Colon (tissue), 2 donors: ENCODE measurements around the gene CLASP1.
"Not testable (repeated sequence)": the region's sequence is repeated elsewhere in the genome, so short reads cannot be mapped to it uniquely, and the experiment has no call there.

Experiments
- FAIRE-seq: peaks from 2 replicates; lab custom pipeline; 2012; peaks lifted over from hg19 to GRCh38; lab: Jason Lieb, UNC
- donor health status: control.
- donor health status: control.

The CLASP1 gene

DNA sequence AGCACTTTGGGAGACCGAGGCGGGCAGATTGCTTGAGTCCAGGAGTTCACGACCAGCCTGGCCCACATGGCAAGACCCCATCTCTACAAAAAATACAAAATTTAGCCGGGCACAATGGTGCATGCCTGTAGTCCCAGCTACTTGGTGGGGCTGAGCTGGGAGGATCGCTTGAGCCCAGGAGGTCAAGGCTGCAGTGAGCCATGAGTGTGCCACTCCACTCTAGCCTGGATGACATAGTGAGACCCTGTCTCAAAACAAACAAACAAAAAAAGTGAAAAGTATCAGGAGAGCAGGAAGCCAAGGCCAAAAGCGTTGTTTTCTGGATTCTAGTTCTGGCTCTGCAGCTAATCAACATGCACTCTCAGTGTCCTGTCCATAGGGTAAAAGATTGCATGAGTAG is 10.7 kb upstream of the CLASP1 start:
- no peak for FAIRE-seq

DNA sequence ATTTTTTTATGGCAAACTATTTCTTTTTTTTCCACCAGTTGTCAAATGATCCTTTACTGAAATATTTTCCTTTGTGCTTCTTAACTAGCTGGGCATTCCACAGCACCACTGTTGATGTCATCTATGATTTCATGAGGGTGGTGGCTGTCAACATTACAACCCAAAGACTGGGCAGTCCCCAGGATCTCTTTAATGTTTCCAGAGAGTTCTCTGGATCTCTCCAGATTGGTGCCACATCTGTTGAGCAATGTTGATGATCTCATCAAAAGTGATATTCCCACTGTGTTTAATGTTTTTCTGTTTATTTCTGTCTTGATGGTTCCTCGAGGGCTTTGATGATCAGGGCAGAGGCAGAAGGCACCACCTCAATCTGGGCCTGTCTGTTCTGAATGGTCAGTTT is 9.1 kb upstream of the CLASP1 start:
- not testable (repeated sequence) for FAIRE-seq

DNA sequence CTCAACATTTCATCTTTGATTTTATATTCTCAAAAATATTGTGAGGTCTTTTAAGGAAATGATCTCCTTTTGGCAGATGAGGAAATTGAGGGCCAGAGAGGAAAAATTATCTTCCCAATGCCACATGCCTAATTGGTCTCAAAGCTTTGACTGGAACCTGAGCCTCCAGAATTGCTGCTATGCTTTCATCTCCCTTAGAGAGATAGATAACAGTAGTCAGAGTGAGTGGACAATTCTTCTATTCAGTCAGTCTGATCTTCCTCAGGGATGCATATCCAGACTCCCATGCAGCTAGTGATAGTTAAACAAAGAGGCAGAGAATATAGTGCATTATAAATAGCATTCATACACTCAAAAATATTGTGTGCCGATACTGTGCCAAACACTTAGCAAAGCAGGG is 3.8 kb upstream of the CLASP1 start:
- no peak for FAIRE-seq

DNA sequence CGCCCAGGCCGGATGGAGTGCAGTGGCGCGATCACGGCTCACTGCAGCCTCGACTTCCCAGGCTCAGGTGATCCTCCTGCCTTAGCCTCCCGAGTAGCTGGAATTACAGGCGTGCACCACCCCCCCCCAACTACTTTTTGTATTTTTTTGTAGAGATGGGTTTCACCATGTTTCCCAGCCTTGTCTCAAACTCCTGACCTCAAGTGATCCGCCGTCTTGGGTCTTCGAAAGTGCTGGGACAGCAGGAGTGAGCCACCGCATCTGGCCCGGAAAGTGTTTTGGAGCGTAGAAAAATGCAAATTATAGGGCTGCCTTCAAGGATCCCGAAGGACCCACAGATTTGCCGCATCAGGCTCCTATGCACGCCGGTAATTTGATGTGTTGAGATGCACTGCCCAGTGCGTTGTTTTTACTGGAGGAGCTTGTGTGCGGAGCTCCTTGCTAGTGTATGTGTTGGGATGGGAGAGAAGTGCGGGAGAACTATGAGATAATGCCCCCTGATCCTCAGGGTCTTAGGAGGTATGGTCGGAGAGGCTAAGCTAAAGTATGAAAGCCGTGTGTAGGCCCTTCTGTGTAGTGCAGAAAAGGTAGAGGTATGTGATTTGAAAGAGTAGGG is 1.2 kb upstream of the CLASP1 start:
- FAIRE-seq, result no peak

DNA sequence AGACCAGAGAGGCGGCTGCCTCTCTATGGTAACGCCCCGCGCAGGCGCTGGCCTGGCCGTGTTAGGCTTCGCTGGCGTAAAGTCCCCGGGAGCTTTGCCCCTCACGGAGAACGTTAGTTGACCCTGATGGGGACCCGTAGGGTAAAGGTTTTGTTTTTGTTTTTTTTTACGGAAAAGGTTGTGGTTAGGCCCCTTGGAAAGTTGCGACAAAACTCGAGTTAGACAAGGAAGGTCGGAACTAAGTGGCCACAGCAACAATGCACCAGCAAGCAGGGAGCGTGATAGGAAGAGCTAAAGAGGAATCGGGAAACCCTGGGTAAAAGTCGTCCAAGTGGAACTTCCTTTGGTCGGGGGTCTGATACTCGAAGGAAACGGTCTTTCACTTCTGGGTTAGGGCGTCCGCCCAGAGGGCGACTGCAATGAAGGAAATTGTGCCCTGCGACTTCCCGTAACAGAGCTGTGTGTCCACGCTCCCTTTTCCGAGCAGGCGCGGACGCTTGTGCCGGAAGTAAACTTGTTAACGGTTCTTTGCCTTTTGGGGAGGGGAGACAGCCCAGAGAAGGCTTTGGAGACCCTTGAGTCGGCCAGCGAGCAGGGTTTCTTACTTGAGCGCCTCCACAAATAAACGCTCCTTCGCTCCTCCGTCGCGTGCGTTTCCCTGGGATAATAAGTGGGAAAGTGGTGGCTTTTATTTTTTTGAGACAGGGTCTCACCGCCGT is 493 bp upstream of the CLASP1 start:
- FAIRE-seq, result no peak

DNA sequence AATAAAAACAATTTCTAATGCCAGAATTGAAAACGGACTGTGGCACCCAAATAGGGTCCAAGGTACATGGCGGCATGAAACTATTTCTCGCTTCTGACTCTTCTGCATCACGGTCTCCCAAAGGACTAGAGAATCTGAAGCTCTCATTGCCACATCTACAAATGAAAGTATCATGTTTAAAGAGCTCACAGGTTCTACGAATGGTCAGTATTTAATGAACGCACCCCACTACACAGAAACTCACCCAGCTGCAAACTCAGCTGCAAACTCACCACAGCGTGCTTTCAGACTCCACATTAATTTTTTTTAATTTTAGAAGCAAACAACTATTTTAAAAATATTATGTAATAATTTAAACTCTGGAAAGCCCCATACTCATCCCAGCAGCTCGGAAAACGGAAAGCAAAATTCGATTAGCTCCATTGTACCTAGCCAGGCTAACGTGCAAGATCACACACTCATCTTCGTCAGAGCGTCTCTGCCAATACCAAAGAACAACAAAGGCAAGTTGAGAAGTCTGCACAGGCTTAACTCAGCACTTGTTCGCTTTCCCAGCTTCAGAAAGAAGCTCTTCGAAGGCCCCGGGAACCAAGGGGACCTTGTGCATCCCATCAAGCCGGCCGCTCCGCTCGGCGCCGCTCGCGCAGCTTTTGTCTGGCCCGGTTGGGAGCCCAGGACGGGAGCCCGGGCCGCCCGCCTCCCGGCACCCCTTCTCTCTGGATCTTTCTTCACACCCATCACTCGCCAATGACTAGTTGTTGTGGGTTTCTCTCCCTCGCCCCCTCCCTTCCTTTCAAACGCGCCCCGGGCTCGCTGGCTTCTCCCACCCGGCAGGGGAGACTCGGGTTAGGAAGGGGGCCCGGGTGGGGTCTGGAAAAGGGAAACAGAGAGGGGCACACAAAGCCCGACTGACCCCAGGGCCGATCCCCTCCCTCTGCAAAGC is 785 bp downstream of the CLASP1 start:
- no peak for FAIRE-seq

DNA sequence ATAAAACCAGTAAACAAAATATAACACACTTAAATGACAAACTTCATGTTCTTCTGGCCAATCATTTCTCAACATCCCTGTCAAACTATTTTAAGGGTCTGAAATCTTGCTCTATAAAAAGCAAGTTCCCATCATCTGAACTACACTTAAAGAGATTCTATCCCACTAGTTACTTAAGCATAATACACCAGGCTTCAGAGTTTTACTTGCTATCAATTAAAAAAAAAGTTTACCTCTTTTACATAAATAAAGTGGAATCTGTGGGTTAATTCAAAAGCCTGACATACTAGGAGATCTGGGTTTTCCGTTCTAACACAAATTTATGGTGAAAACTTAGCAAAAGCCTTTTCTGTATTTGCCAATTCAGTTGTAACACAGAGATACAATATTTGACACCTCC is 1.9 kb downstream of the CLASP1 start:
- FAIRE-seq, result no peak

DNA sequence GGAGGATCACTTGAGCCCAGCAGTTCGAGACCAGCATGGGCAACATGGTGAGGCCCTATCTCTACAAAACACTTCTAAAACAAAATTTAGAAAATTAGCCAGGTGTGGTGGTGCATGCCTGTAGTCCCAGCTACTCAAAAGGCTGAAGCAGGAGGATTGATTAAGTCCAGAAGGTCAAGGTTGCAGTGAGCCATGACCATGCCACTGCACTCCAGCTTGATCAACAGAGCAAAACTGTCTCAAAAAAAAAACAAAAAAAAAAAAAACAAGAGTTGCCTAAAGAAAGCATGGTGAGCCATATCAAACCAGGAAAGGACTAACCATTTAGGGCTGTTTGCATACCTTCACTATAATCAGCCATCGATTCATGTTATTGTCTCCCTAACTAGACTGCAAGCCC is 4.5 kb downstream of the CLASP1 start:
- no peak for FAIRE-seq

DNA sequence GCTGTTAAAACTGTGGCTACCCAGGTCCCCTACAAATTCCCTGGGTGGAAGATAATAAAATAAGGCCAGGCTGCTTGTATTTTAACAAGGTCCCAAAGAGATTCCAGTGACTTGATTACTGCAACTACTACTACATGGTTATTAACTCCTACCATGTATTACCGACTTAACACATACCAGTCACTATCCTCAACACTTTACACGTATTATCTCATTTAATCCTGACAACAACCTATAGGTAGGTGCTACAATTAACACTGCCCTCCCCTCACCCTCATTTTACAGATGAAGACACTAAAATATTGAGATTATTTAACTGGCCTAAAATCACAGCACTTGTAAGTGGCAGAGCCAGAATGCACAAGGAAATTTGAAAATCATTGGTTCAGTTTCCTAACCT is 5.4 kb downstream of the CLASP1 start:
- no peak for FAIRE-seq

DNA sequence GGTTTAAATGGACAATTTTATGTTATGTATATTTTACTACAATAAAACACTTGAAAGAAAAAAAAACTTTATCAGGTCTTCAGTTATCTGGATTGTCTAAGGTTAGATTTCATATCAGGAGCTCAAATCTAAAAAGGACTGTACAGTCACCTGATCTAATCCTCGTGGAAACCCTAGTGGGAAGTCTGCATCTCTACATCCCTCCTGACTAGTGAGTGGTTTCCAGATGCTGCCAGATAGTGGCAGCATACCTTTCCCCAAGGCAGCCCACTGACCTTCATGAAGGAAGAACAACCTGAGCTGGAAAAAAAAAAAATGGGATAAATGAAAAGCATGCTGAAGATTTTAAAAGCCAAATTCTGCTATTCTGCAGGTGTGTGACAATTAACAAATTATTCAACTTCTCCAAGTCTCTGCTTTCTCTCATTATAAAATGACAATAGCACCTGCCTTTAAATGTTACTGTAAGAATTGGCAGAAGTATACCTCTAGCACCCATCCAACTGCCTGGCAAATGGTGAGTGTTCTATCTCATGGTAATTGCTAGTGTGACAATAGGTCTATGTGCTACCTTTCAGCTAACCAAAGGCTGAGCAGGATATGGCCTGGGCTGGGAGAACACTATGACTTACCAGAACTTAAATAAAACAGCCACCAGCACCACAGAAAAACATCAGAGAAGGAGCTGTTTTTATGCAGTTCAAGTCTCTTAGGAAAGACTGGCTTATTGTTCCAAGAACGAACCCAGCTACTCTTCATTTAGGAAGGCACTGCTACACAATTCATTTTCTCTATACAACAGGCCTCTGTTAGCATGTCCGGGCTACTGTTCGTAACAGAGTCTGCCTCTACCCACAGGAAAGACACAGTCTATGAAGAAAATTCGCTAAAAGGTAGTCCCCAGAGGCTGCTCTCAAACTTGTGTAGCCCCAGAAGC is 8.6 kb downstream of the CLASP1 start:
- FAIRE-seq, result no peak

DNA sequence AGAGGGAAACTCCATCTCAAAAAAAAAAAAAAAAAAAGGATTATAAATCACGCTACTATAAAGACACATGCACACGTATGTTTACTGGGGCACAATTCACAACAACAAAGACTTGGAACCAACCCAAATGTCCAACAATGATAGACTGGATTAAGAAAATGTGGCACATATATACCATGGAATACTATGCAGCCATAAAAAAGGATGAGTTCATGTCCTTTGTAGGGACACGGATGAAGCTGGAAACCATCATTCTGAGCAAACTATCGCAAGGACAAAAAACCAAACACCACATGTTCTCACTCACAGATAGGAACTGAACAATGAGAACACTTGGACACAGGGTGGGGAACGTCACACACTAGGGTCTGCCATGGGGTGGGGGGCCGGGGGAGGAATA is 9.4 kb downstream of the CLASP1 start:
- not testable (repeated sequence) for FAIRE-seq

DNA sequence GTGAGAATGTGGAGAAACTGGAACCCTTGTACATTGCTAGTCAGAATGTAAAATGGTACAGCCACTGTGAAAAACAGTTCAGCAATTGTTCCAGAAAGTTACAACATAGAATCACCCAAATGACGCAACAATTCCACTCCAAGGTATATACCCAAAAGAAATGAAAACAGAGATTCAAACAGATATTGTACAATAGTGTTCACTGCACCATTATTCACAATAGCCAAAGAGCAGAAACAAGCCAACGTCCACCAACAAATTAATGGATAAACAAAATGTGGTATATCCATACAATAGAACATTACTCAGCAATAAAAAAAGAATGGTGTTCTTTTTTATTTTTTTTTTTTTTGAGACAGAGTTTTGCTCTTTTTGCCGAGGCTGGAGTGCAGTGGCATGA is 10.9 kb downstream of the CLASP1 start:
- no peak for FAIRE-seq

DNA sequence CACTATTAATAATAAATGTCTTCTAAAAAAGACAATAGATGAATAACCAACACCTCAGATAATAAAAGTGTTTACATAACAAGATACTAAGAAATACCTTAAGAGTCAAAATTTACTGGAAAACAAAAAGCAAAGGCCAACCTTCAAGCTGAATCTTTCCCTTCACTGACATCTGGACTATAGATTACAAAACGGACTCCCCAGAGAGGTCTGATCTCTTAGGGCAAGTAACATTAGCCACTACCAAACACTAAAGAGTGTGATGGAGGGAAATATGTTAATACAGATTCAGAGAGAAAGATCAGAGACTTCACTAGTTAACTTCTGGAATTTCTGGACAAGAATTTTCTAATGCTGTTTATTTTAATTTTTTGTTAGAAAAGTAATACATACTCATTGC is 13.9 kb downstream of the CLASP1 start:
- no peak for FAIRE-seq

DNA sequence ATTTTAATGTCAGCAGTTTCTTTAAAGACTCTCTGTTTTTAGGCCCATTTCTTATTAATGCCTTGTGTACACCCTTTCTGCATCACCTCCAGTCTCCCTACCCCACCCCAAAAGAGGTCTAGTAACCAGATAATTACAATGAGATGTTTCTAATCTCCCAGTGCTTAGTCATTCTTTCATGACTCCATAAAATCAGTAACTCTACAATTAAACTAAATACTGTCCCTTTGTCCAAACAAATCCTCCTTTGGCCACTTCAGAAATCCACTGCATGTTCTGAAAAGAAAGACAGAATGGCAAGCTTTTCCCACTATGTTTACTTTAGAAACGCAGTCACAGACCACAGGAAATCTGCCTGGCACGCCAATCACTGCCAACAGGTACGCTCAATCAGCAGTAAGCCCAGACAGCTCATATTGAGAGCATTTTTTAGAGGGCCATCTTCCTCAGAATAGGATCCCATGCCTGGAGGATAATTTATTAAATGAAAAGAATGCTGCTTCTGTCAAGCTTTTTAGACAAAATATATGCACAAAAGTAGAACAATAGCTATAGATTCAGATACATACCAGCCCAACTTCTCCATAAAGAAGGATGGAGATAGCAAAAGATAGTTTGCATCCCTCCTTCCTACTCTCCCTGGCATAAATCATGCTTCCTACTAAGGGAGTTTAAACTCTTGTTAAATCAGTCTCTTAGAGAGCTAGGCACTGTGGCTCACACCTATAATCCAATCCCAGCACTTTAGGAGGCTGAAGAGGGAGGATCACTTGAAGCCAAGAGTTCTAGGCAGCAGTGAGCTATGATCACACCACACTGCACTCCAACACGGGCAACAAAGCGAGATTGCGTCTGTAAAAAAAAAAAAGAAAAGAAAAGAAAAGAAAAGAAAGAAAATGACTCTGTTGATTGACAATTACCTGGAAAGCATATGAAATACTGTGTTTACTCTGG is 14.6 kb downstream of the CLASP1 start:
- no peak for FAIRE-seq

DNA sequence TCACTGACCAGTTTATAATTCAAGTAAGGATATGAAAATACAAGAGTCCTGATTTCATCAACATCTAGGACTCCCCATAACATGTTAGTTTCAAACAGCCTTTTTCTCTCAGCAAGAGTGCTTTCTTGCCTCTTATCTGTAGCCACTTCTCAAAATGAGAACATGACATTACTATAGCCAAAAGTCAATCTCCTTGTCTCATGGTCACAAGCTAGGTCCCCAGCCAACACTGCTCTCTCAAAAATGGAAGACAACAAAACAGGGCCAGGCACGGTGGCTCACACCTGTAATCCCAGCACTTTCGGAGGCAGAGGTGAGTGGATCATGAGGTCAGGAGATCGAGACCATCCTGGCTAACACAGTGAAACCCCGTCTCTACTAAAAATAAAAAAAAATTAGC is 15.8 kb downstream of the CLASP1 start:
- FAIRE-seq, result no peak

DNA sequence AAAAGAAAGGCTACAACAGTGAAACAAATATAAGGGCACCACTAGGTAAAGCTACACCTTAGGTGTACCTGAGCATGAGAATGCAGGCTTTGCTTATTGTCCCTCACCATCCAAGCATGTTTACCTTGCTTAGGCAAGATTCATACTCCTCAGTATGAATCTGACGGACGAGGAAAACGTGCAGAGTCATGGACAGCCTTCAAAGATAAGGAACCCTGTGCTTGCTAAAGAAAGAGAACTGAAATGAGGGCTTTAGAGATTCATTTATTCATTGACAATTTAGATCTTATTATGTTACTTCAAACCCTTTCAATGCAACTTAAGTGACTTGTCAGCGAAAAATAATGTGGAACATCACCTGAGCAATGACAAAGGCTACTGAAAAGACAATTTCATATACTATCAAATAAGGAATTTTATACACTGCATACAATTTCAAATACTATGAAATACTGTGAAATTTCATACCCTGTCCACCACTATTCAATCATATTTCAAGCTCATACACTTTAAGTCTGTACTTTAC is 21.7 kb downstream of the CLASP1 start:
- FAIRE-seq, result no peak

DNA sequence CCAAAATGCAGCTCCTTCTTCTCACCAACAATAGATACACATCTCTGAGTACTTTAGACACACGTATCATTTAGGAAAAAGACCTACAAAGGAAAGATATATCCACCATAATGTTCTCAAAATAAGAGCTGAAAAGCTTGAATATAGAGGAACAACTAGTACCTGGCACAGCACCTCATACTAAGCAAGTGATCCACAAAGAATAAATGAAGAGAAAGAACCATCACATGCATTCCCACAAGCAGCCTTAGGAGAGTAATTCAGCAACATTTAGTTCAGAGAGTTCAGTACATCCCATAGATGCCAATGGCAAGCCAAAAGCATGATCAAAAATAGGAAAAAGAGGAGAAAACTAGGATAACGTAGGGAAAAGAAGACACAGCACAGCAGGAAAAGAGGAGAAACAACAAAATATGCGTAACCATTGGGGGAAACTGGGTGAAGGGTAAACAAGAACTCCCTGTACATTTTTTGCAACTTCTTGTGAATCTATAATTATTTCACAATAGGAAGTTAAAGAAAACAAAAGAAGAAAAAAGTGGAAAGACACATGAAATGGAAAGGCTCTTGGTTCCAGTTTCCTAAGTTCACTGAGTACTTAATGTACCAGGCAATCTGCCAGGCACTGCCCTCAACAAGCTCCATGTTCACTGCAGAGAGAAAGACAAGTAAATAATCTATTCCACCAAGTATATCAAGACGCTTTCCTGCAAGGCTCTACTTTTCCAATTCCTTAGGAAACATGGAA is 22.3 kb downstream of the CLASP1 start:
- FAIRE-seq, result no peak

DNA sequence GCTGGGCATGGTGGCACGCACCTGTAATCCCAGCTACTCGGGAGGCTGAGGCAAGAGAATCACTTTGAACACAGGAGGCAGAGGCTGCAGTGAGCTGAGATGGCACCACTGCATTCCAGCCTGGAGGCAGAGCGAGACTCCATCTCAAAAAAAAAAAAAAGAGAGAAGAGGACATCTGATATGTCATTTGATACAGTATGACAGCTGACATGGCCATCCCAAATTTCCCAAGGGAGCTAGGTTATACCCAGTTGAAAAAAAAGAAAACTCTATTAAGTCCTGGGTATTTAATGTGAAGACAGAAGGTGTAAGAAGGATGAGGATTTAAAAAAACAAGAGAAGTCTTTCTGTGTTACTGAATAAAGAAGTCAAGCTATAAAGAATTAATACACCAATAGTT is 23.3 kb downstream of the CLASP1 start:
- no peak for FAIRE-seq

DNA sequence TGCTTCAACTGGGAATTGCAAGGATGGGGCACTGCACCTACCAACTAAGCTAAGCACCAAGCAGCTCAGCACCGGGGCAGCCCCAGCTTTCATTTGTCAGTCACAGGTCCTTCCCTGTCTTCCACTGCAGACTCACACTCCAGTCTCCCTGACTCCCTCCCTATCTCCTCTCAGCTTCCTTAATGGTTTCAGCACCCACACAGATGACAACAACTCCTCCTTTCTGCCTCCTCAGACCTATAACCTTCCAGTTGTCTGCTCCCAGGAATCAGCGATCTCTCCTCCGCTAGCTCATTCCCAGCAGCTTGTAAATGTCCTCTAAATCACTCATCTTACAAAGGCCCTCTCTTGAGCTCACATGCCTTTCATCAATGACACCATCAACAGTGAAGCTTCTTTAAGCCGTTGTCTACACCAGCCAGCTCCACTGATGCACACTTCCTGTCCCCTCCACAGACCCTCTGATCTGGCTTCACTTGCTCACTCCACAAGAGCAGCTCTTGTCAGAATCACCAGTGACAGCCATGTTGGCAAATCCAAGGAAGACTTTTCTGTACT is 32.1 kb downstream of the CLASP1 start:
- no peak for FAIRE-seq
